H1 (cell line): ENCODE data around the gene SLC4A7. TPM values are rescaled to one million over a fixed set of nuclear protein-coding genes. Genes with fewer than 3 reads are reported as not detected.

ENCODE experiments used
- CTCF ChIA-PET: fragments of 300-600 bp; sonication (Branson Sonifier 250); formaldehyde crosslinking; loops from one replicate; lab custom pipeline; 2021; ENCODE audit not compliant: partially characterized antibody; lab: Charles Lee
- POLR2A ChIA-PET: fragments of 300-600 bp; sonication (Branson Sonifier 250); formaldehyde crosslinking; loops from one replicate; lab custom pipeline; 2021; ENCODE audit warnings: inconsistent platforms; ENCODE audit not compliant: partially characterized antibody; lab: Charles Lee
- DNase-seq, 2 experiments: peaks; one replicate each; pipeline versions ENCODE4 v3.0.0 to v3.0.0-alpha.2; 2010 to 2022; ENCODE audit warnings: low spot score in 2 of 2, low read depth in 1 of 2, mixed read lengths in 1 of 2
- FAIRE-seq: peaks from 2 replicates; lab custom pipeline; 2011; peaks lifted over from hg19 to GRCh38; lab: Jason Lieb, UNC
- H2AFZ ChIP-seq: 2 replicates; pipeline ENCODE4 v1.8.1; 2012; ENCODE audit warnings: low read length, inconsistent platforms
- H2AK5ac ChIP-seq: 2 replicates; pipeline ENCODE4 v1.6.1; 2013; ENCODE audit warnings: low read depth, low read length
- H2BK120ac ChIP-seq: replicated peaks from 2 replicates; pipeline ENCODE3; 2013; ENCODE audit warnings: low read depth, low read length, inconsistent platforms
- H2BK12ac ChIP-seq: 2 replicates; pipeline ENCODE4 v1.6.1; 2013; ENCODE audit warnings: low read depth, low read length
- H2BK15ac ChIP-seq: 2 replicates; pipeline ENCODE4 v1.6.1; 2013; ENCODE audit warnings: low read length
- H2BK20ac ChIP-seq: 2 replicates; pipeline ENCODE4 v1.6.1; 2013; ENCODE audit warnings: low read length
- H2BK5ac ChIP-seq: 2 replicates; pipeline ENCODE4 v1.6.1; 2013; ENCODE audit warnings: low read depth, low read length
- H3K14ac ChIP-seq: 2 replicates; pipeline ENCODE4 v1.6.1; 2013; ENCODE audit warnings: inconsistent platforms; ENCODE audit not compliant: insufficient read length
- H3K18ac ChIP-seq: 2 replicates; pipeline ENCODE4 v1.6.1; 2013; ENCODE audit warnings: low read length; ENCODE audit errors: extremely low read depth
- H3K23ac ChIP-seq: 2 replicates; pipeline ENCODE4 v1.6.1; 2013; ENCODE audit warnings: inconsistent platforms; ENCODE audit not compliant: insufficient read length
- H3K23me2 ChIP-seq: 2 replicates; pipeline ENCODE4 v1.6.1; 2013; ENCODE audit warnings: low read depth, low read length
- H3K27ac ChIP-seq: 2 replicates; pipeline ENCODE4 v1.6.1; 2011; ENCODE audit warnings: low read depth, low read length, inconsistent platforms
- H3K27me3 ChIP-seq, 4 experiments: replicated peaks in 1 of 4; 1 replicate in 1 of 4; 2 replicates in 3 of 4; pipeline versions ENCODE4 v1.6.1 to v1.8.1; 2011 to 2013; ENCODE audit warnings: low read length in 3 of 4, mild to moderate bottlenecking in 3 of 4, inconsistent platforms in 2 of 4, mixed read lengths in 2 of 4, moderate library complexity in 1 of 4; ENCODE audit not compliant: control insufficient read depth in 3 of 4, insufficient read depth in 3 of 4; ENCODE audit errors: extremely low read depth in 1 of 4
- H3K36me3 ChIP-seq, 4 experiments: 2 replicates each; pipeline versions ENCODE4 v1.6.1 to v1.8.1; 2011 to 2013; ENCODE audit warnings: mild to moderate bottlenecking in 4 of 4, low read length in 3 of 4, moderate library complexity in 2 of 4, control low read depth in 1 of 4, inconsistent platforms in 1 of 4; ENCODE audit not compliant: insufficient read depth in 4 of 4, control insufficient read depth in 2 of 4
- H3K4ac ChIP-seq: replicated peaks from 2 replicates; pipeline ENCODE3; 2013; ENCODE audit warnings: low read length, low read depth, mixed read lengths, inconsistent platforms; ENCODE audit not compliant: insufficient read length
- H3K4me1 ChIP-seq, 4 experiments: replicated peaks in 1 of 4; 1 replicate in 1 of 4; 2 replicates in 3 of 4; pipeline versions ENCODE4 v1.6.1 to v1.8.1; 2011 to 2013; ENCODE audit warnings: low read length in 3 of 4, inconsistent platforms in 2 of 4, mixed read lengths in 1 of 4; ENCODE audit not compliant: insufficient read depth in 4 of 4, control insufficient read depth in 3 of 4
- H3K4me2 ChIP-seq, 2 experiments: 2 replicates each; pipeline versions ENCODE4 v1.6.1 to v1.8.1; 2011 to 2013; ENCODE audit warnings: low read depth in 2 of 2, low read length in 2 of 2, control low read depth in 1 of 2, inconsistent platforms in 1 of 2, mild to moderate bottlenecking in 1 of 2; ENCODE audit not compliant: insufficient read depth in 1 of 2
- H3K4me3 ChIP-seq, 4 experiments: fragments of 200-600, 300-600 bp in 1 of 4; sonication (generic), shearing (Covaris generic), sonication (Bioruptor Twin) in 1 of 4; 2 replicates each; pipeline versions ENCODE4 v1.5.1 to v1.8.1; 2011 to 2016; ENCODE audit warnings: low read length in 4 of 4, low read depth in 3 of 4, control low read depth in 2 of 4, inconsistent platforms in 2 of 4, mild to moderate bottlenecking in 2 of 4, mixed read lengths in 1 of 4, moderate library complexity in 1 of 4; ENCODE audit not compliant: insufficient read depth in 2 of 4; ENCODE audit errors: extremely low read depth in 1 of 4
- H3K56ac ChIP-seq: replicated peaks from 2 replicates; pipeline ENCODE3; 2013; ENCODE audit warnings: low read depth, mild to moderate bottlenecking, mixed read lengths, low read length, inconsistent platforms; ENCODE audit not compliant: insufficient read length
- H3K79me1 ChIP-seq: 2 replicates; pipeline ENCODE4 v1.6.1; 2013; ENCODE audit warnings: low read depth, low read length, control low read depth
- H3K79me2 ChIP-seq, 2 experiments: 2 replicates each; pipeline versions ENCODE4 v1.6.1 to v1.8.1; 2012 to 2013; ENCODE audit warnings: low read length in 2 of 2, mild to moderate bottlenecking in 2 of 2, inconsistent platforms in 1 of 2; ENCODE audit not compliant: insufficient read depth in 2 of 2, control insufficient read depth in 1 of 2
- H3K9ac ChIP-seq, 4 experiments: replicated peaks in 1 of 4; 1 replicate in 1 of 4; 2 replicates in 3 of 4; pipeline versions ENCODE4 v1.6.1 to v1.8.1; 2011 to 2013; ENCODE audit warnings: low read depth in 3 of 4, low read length in 3 of 4, control low read depth in 2 of 4, mild to moderate bottlenecking in 2 of 4, moderate library complexity in 2 of 4, inconsistent platforms in 1 of 4; ENCODE audit errors: extremely low read depth in 1 of 4
- H3K9me3 ChIP-seq, 2 experiments: 2 replicates each; pipeline versions ENCODE4 v1.6.1 to v1.8.1; 2012 to 2013; ENCODE audit warnings: mild to moderate bottlenecking in 2 of 2, moderate library complexity in 2 of 2, control low read depth in 1 of 2, inconsistent platforms in 1 of 2, low read depth in 1 of 2, low read length in 1 of 2, mixed read lengths in 1 of 2; ENCODE audit not compliant: insufficient read depth in 2 of 2
- H4K20me1 ChIP-seq, 2 experiments: replicated peaks in 1 of 2; 2 replicates each; pipeline versions ENCODE3 to v1.8.1; 2011 to 2013; ENCODE audit warnings: inconsistent platforms in 2 of 2, low read length in 2 of 2, mild to moderate bottlenecking in 1 of 2; ENCODE audit not compliant: insufficient read depth in 2 of 2, control insufficient read depth in 1 of 2
- H4K5ac ChIP-seq: 2 replicates; pipeline ENCODE4 v1.6.1; 2013; ENCODE audit warnings: low read length, low read depth, mixed read lengths, inconsistent platforms; ENCODE audit not compliant: insufficient read length
- H4K8ac ChIP-seq: 2 replicates; pipeline ENCODE4 v1.8.0; 2013; ENCODE audit warnings: mild to moderate bottlenecking, moderate library complexity, low read length, inconsistent platforms; ENCODE audit not compliant: insufficient read depth; ENCODE audit errors: extremely low read depth
- H4K91ac ChIP-seq: replicated peaks from 2 replicates; pipeline ENCODE3; 2013; ENCODE audit warnings: low read length, mixed read lengths, inconsistent platforms; ENCODE audit not compliant: insufficient read length
- HDAC2 ChIP-seq, 2 experiments: fragments of 300-600 bp in 1 of 2; sonication (generic) in 1 of 2; IDR thresholded peaks; 2 replicates each; pipeline ENCODE4 v1.6.1; 2011 to 2012; ENCODE audit warnings: low read depth in 2 of 2, low read length in 2 of 2, mild to moderate bottlenecking in 2 of 2, moderate library complexity in 2 of 2, borderline replicate concordance in 1 of 2, inconsistent platforms in 1 of 2
- RAD21 ChIP-seq, 2 experiments: IDR thresholded peaks in 1 of 2; conservative IDR thresholded peaks in 1 of 2; 2 replicates each; pipeline ENCODE4 v1.6.1; 2011; ENCODE audit warnings: low read depth in 2 of 2, low read length in 2 of 2, improper control_type of control experiment in 1 of 2, inconsistent platforms in 1 of 2, mild to moderate bottlenecking in 1 of 2, moderate library complexity in 1 of 2
- SP2 ChIP-seq: IDR thresholded peaks from 2 replicates; pipeline ENCODE4 v1.6.1; 2012; ENCODE audit warnings: mild to moderate bottlenecking, low read length, inconsistent platforms
- WGBS, 2 experiments: shearing (Covaris generic) in 1 of 2; methylation state at CpG; one replicate each; pipeline versions ENCODE4 v1.1.6 to v1.1.7; 2013 to 2015; ENCODE audit warnings: low lambda C conversion rate in 2 of 2, mixed read lengths in 2 of 2, inconsistent platforms in 1 of 2, low coverage in 1 of 2, missing lambda C conversion rate in 1 of 2; ENCODE audit not compliant: insufficient replicate concordance in 2 of 2, insufficient coverage in 1 of 2, insufficient read length in 1 of 2; ENCODE audit errors: extremely low coverage in 1 of 2, missing lambda C conversion rate in 1 of 2; 5-methylcytosine and 5-hydroxymethylcytosine counted together
- polyA plus RNA-seq, 7 experiments: library from polyadenylated mRNA; depleted of rRNA in 3 of 7; stranded (reverse) in 5 of 7; unstranded in 2 of 7; fragments of >200 nt in 5 of 7; fragments of 200-250 nt in 2 of 7; gene quantifications; 1 replicate in 5 of 7; 2 replicates in 1 of 7; 4 replicates in 1 of 7; pipeline versions ENCODE4 v1.2.1 to v1.2.3, GENCODE V29; 2011 to 2013; ENCODE audit warnings: missing spikeins in 2 of 7, mixed read lengths in 2 of 7
- total RNA-seq: library from RNA; stranded (reverse); fragmentation: NEBNext Ultra II Directional; extraction: Animal tissue kit (Norgen Biotek cat#: 25700); gene quantifications from 2 replicates; pipeline ENCODE4 v1.2.1, GENCODE V29; 2021

The SLC4A7 gene
- total and polyA plus RNA-seq, 2 of the 8 experiments (the other 6 are each of a cell fraction or from before 2014, with no cell fraction given): 14.9 to 70.5 TPM

DNA sequence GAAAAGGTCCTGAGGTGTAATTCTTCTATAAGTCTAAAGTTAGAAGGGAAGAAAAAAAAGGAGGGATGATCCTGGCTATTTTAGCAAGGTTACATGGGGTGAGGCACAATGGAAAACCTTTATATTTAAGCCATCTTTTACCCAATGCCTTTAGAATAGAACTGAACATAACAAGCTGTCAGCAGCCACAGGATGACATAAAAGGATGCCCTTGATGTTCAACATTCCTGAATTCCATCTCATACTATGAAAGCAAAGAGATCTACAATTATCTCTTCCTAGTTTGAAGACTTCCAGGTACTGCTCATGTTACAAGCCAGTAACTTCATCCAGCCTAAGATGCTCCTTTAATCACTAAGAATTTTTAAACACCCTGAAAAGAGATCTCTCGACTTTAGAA lies 141.9 kb downstream of the SLC4A7 start:
- H2BK120ac ChIP-seq: no peak overlapping the region
- TF ChIP-seq RAD21 (IDR thresholded peaks at IDR 0.05 in 1 of 2, conservative IDR thresholded peaks at IDR 0.05 in 1 of 2; ENCODE audit: low read depth in 2 of 2, low read length in 2 of 2): no peak
- no peak for TF ChIP-seq HDAC2 (IDR thresholded peaks at IDR 0.05; ENCODE audit: borderline replicate concordance in 1 of 2, low read depth in 2 of 2, low read length in 2 of 2)
- TF ChIP-seq SP2: no peak

More for the DNA sequence above, 141.9 kb downstream of the SLC4A7 start:
- Histone ChIP-seq H3K79me1 (no peaks in the 10 kb centered on the region), H3K4me3 (no peak overlapping the region), H4K91ac (no peak overlapping the region), H3K4ac (no peak overlapping the region), H4K5ac (no peak overlapping the region), H3K27me3 (no peaks in the 10 kb centered on the region), H4K20me1 (no peaks in the 10 kb centered on the region), H2BK15ac (no peak overlapping the region), H3K56ac (no peak overlapping the region), H3K23me2 (no peaks in the 10 kb centered on the region), H2BK5ac (no peak overlapping the region), H2BK12ac (no peak overlapping the region), H3K9ac (no peak overlapping the region), H2BK20ac (no peak overlapping the region), H2AFZ (no peak overlapping the region), H4K8ac (no peak overlapping the region), H3K79me2 (no peaks in the 10 kb centered on the region), H3K4me1 (no peaks in the 10 kb centered on the region), H3K14ac (no peak overlapping the region), H3K27ac (no peak overlapping the region), H3K23ac (no peak overlapping the region), H3K18ac (no peak overlapping the region), H3K9me3 (no peaks in the 10 kb centered on the region), H3K36me3 (no peaks in the 10 kb centered on the region), H2AK5ac (no peak overlapping the region), H3K4me2 (no peak overlapping the region)
- no peak for FAIRE-seq
- ChIA-PET POLR2A (no interaction called here), CTCF (no interaction called here)
- DNase-seq: no peak
- WGBS, 2 experiments: 86% methylated on average over 1 of the region's 1 CpG; no CpG with 5 or more reads in 1 of the 2 experiments
